ENCODE measurements around the gene RNASE8. TPM values are rescaled to one million over a fixed set of nuclear protein-coding genes. Genes with fewer than 3 reads are reported as not detected.

Gene RNASE8
- total and polyA plus RNA-seq, 3 experiments from 2014 or later: not detected

GRCh38 chr14:21018286-21018685 is 39.3 kb upstream of the RNASE8 start:
- CTCF ChIA-PET: interaction anchor here (1.0 to 12.0 kb wide), 6 partner anchors 15 to 87 kb away, joined by 3 to 201 read pairs (median 69); partner anchors contain the start of genes RNASE7, TMEM253 and ZNF219
- peaks cover 0 to 41% (median 8%) of the 10 kb centered on the region in 3 donors for H3K36me3 Mint-ChIP-seq
- no peak overlapping the region for H3K4me3 Mint-ChIP-seq
- H3K27me3 ChIP-seq (ENCODE audit: insufficient read depth, low read length, poor library complexity, severe bottlenecking): no peaks in the 10 kb centered on the region
- peaks cover 7 to 11% (median 10%) of the 10 kb centered on the region in 3 donors for H3K4me1 Mint-ChIP-seq
- peaks cover 0 to 16% of the 10 kb centered on the region in 2 donors for H3K27me3 Mint-ChIP-seq
- no peak for DNase-seq
- no peaks in the 10 kb centered on the region for H3K9me3 ChIP-seq (ENCODE audit: low read length)
- H3K9me3 Mint-ChIP-seq: no peaks in the 10 kb centered on the region
- H3K4me3 ChIP-seq (ENCODE audit: low read length): no peak overlapping the region
- no peak overlapping the region for H3K27ac ChIP-seq (ENCODE audit: low read depth, low read length)
- H3K4me1 ChIP-seq (ENCODE audit: insufficient read depth, low read length): no peaks in the 10 kb centered on the region
- POLR2A ChIA-PET: no interaction called here
- no peaks in the 10 kb centered on the region for H3K36me3 ChIP-seq (ENCODE audit: insufficient read depth, low read length)
- no peak overlapping the region for H3K27ac Mint-ChIP-seq

DNA sequence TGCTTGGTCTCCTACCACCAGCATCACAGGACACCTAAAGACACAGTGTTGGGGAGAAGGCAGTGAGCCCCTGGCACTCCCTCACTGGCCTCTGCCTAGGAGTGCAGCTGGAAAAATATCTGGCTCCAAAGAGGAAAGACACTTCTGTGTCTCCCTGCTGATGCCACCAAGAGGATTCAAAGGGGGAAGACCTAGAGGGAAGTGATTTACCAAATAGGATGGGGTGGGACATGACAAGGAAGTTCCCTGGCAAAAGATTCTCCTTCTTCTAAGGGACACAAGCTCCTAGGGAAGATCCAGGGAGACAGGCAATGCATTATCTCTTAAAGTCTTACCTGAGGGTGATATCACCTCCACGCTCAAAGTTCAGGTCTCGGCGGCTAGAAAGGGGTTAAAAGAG is 38.8 kb upstream of the RNASE8 start:
- Histone ChIP-seq H3K36me3 (ENCODE audit: insufficient read depth, low read length) (no peaks in the 10 kb centered on the region), H3K4me1 (ENCODE audit: insufficient read depth, low read length) (peaks cover 4% of the 10 kb centered on the region), H3K4me3 (ENCODE audit: low read length) (no peak overlapping the region), H3K27me3 (ENCODE audit: insufficient read depth, low read length, poor library complexity, severe bottlenecking) (no peaks in the 10 kb centered on the region), H3K9me3 (ENCODE audit: low read length) (no peaks in the 10 kb centered on the region), H3K27ac (ENCODE audit: low read depth, low read length) (no peak overlapping the region)
- Mint-ChIP-seq H3K27me3 (peaks cover 0 to 15% of the 10 kb centered on the region in 2 donors), H3K4me1 (peaks cover 12 to 16% (median 12%) of the 10 kb centered on the region in 3 donors), H3K27ac (no peak overlapping the region), H3K36me3 (peaks cover 0 to 41% (median 8%) of the 10 kb centered on the region in 3 donors), H3K4me3 (no peak overlapping the region), H3K9me3 (no peaks in the 10 kb centered on the region)
- ChIA-PET CTCF (interaction anchor here (1.3 to 12.0 kb wide), 6 partner anchors 15 to 86 kb away, joined by 4 to 201 read pairs (median 69); partner anchors contain the start of genes RNASE7, TMEM253 and ZNF219), POLR2A (no interaction called here)
- no peak for DNase-seq

DNA sequence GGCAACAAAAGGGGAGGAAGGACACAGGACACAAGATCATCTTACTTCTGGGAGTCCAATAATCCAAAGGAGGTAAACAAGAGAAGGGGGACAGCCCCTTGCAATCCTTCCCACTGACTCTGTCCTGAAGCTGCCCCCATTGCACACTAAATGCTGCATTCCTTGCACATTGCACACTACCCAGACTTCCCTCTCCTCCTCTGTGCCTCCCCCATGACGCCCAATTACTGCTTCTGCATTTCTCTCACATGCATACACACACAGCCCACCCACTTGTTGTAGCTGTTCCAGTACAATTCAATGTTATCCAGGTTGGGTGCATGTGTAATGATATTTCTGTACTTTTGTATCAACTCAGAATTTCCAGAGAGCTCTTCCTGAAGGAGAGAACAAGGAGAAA is 38.3 kb upstream of the RNASE8 start:
- H3K9me3 ChIP-seq (ENCODE audit: low read length): no peaks in the 10 kb centered on the region
- Mint-ChIP-seq H3K4me3 (peak overlapping the region in 1 of 7 donors; percentile 15), H3K27me3 (peaks cover 0 to 15% of the 10 kb centered on the region in 2 donors), H3K36me3 (peaks cover 0 to 42% (median 8%) of the 10 kb centered on the region in 3 donors), H3K4me1 (peaks cover 17 to 22% (median 18%) of the 10 kb centered on the region in 3 donors), H3K27ac (no peak overlapping the region), H3K9me3 (no peaks in the 10 kb centered on the region)
- no peaks in the 10 kb centered on the region for H3K27me3 ChIP-seq (ENCODE audit: insufficient read depth, low read length, poor library complexity, severe bottlenecking)
- H3K36me3 ChIP-seq (ENCODE audit: insufficient read depth, low read length): no peaks in the 10 kb centered on the region
- no peak overlapping the region for H3K4me3 ChIP-seq (ENCODE audit: low read length)
- no peak for DNase-seq
- peaks cover 10% of the 10 kb centered on the region for H3K4me1 ChIP-seq (ENCODE audit: insufficient read depth, low read length)
- H3K27ac ChIP-seq (ENCODE audit: low read depth, low read length): no peak overlapping the region
- ChIA-PET POLR2A (no interaction called here), CTCF (interaction anchor here (1.1 to 12.0 kb wide), 6 partner anchors 13 to 86 kb away, joined by 4 to 201 read pairs (median 69); partner anchors contain the start of genes RNASE7, TMEM253 and ZNF219)

GRCh38 chr14:21020977-21021545 is 36.6 kb upstream of the RNASE8 start:
- H3K9me3 ChIP-seq (ENCODE audit: low read length): no peaks in the 10 kb centered on the region
- H3K9me3 Mint-ChIP-seq: no peaks in the 10 kb centered on the region
- peak overlapping the region in 1 of 7 donors; percentile 19 for H3K4me3 Mint-ChIP-seq
- H3K4me1 Mint-ChIP-seq: peaks cover 20 to 24% (median 23%) of the 10 kb centered on the region in 3 donors
- POLR2A ChIA-PET: no interaction called here
- H3K36me3 Mint-ChIP-seq: peaks cover 0 to 45% (median 8%) of the 10 kb centered on the region in 3 donors
- peaks cover 0 to 15% of the 10 kb centered on the region in 2 donors for H3K27me3 Mint-ChIP-seq
- no peak overlapping the region for H3K27ac ChIP-seq (ENCODE audit: low read depth, low read length)
- CTCF ChIA-PET: interaction anchor here (1.3 to 12.0 kb wide), 3 partner anchors 20 to 84 kb away, joined by 11 to 201 read pairs (median 152); partner anchors contain the start of genes TMEM253 and ZNF219
- H3K27me3 ChIP-seq (ENCODE audit: insufficient read depth, low read length, poor library complexity, severe bottlenecking): no peaks in the 10 kb centered on the region
- H3K4me1 ChIP-seq (ENCODE audit: insufficient read depth, low read length): peaks cover 13% of the 10 kb centered on the region
- H3K36me3 ChIP-seq (ENCODE audit: insufficient read depth, low read length): no peaks in the 10 kb centered on the region
- H3K4me3 ChIP-seq (ENCODE audit: low read length): no peak overlapping the region
- H3K27ac Mint-ChIP-seq: peak overlapping the region in 1 of 8 donors; percentile 17
- DNase-seq: no peak

DNA sequence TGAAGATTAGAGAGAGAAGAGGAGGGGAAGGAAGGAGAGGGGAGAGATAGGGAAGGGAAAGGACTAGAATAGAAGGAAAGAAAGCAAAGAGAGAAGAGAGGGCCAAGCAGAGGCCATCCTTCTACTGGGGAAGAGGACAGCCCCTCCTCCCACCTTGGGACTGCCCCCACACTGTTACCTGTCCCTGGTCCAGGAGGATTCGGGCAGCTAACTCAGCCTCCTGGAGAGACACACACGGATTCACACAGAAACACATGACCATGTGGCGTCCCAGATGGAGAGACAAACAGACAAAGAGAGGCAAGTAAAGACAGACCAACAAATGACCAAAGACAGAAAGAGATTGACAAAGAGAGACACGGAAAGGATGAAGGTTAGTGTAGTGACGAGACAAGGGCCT is 34.9 kb upstream of the RNASE8 start:
- no peak overlapping the region for H3K4me3 ChIP-seq (ENCODE audit: low read length)
- no peaks in the 10 kb centered on the region for H3K9me3 Mint-ChIP-seq
- ChIA-PET POLR2A (no interaction called here), CTCF (interaction anchor here (0.9 to 2.7 kb wide), 3 partner anchors 8 to 70 kb away, joined by 3 to 17 read pairs (median 12); no protein-coding TSS in a partner anchor)
- no peaks in the 10 kb centered on the region for H3K9me3 ChIP-seq (ENCODE audit: low read length)
- peaks cover 0 to 38% (median 6%) of the 10 kb centered on the region in 3 donors for H3K36me3 Mint-ChIP-seq
- no peak overlapping the region for H3K27ac ChIP-seq (ENCODE audit: low read depth, low read length)
- no peaks in the 10 kb centered on the region for H3K27me3 ChIP-seq (ENCODE audit: insufficient read depth, low read length, poor library complexity, severe bottlenecking)
- peaks cover 0 to 14% of the 10 kb centered on the region in 2 donors for H3K27me3 Mint-ChIP-seq
- peak overlapping the region; percentile 3 to 85 (median 57) for H3K4me3 Mint-ChIP-seq
- H3K36me3 ChIP-seq (ENCODE audit: insufficient read depth, low read length): no peaks in the 10 kb centered on the region
- H3K4me1 ChIP-seq (ENCODE audit: insufficient read depth, low read length): peaks cover 13% of the 10 kb centered on the region
- H3K4me1 Mint-ChIP-seq: peaks cover 20 to 24% (median 23%) of the 10 kb centered on the region in 3 donors
- DNase-seq: no peak
- peak overlapping the region in 2 of 8 donors; percentile 12 to 76 for H3K27ac Mint-ChIP-seq

- no peak for DNase-seq
- Histone ChIP-seq H3K27me3 (ENCODE audit: insufficient read depth, low read length, poor library complexity, severe bottlenecking) (no peaks in the 10 kb centered on the region), H3K4me3 (ENCODE audit: low read length) (no peak overlapping the region), H3K9me3 (ENCODE audit: low read length) (no peaks in the 10 kb centered on the region), H3K4me1 (ENCODE audit: insufficient read depth, low read length) (peaks cover 13% of the 10 kb centered on the region), H3K27ac (ENCODE audit: low read depth, low read length) (no peak overlapping the region), H3K36me3 (ENCODE audit: insufficient read depth, low read length) (no peaks in the 10 kb centered on the region)
- H3K27me3 Mint-ChIP-seq: peaks cover 0 to 14% of the 10 kb centered on the region in 2 donors
- ChIA-PET POLR2A (interaction anchor here (0.6 kb wide), 1 partner anchor 32 kb away, joined by 3 read pairs; no protein-coding TSS in a partner anchor), CTCF (interaction anchor here (1.3 to 2.7 kb wide), 3 partner anchors 8 to 48 kb away, joined by 3 to 17 read pairs (median 12); partner anchors contain the start of gene ARHGEF40)
- H3K4me3 Mint-ChIP-seq: peak overlapping the region; percentile 5 to 95 (median 85)
- H3K9me3 Mint-ChIP-seq: no peaks in the 10 kb centered on the region
- peak overlapping the region in 3 of 8 donors; percentile 12 to 31 (median 17) for H3K27ac Mint-ChIP-seq
- peaks cover 20 to 24% (median 23%) of the 10 kb centered on the region in 3 donors for H3K4me1 Mint-ChIP-seq
- peaks cover 0 to 34% (median 6%) of the 10 kb centered on the region in 3 donors for H3K36me3 Mint-ChIP-seq
Measured at GRCh38 chr14:21023174-21023573, 34.4 kb upstream of the RNASE8 start.

DNA sequence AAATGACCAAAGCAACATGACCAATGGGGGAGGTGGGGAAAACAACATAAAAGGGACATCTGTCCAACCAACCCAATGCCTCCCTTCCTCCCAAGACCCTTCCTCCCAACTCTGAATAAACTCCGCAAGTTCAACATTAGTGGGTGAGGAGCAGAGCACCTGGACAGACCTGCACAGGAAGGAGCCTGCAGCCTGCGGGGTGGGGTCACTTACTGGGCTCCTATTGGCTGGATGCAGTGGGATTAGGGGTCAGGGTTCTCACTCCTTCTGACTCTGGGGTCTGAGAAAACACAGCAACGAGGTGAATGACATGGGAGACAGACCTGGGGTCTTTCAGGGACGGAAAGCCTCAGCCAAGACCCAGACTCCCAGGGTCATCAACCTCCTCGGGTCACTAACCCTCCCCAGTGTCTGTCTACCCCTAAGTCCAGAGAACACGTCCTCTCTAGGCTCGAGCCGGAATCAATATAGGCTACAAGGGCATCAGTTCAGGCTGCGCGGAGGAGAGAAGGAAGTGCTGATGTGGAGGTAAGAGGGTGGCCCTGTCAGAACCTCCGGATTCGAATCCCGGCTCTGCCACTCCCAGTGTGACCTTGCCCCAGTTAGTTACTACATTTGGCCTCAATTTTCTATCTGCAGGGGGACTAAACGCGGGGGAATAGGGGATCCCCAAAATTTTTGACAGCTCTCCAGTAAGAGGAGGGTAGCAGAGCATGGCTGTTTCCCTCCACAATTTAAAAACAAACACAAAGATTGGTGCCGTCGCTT is 33.6 kb upstream of the RNASE8 start:
- POLR2A ChIA-PET: interaction anchor here (0.6 to 1.4 kb wide), 3 partner anchors 33 to 80 kb away, joined by 3 to 4 read pairs (median 3); no protein-coding TSS in a partner anchor
- H3K27ac Mint-ChIP-seq: peak overlapping the region in 7 of 8 donors; percentile 5 to 96 (median 85)
- peak in 1 of 5 donors; percentile 17 for DNase-seq

More for the DNA sequence above, 33.6 kb upstream of the RNASE8 start:
- peaks cover 13% of the 10 kb centered on the region for H3K4me1 ChIP-seq (ENCODE audit: insufficient read depth, low read length)
- H3K9me3 ChIP-seq (ENCODE audit: low read length): no peaks in the 10 kb centered on the region
- Mint-ChIP-seq H3K36me3 (peaks cover 0 to 26% (median 6%) of the 10 kb centered on the region in 3 donors), H3K9me3 (no peaks in the 10 kb centered on the region), H3K4me3 (peak overlapping the region; percentile 70 to 95 (median 87)), H3K4me1 (peaks cover 20 to 24% (median 23%) of the 10 kb centered on the region in 3 donors), H3K27me3 (peaks cover 0 to 14% of the 10 kb centered on the region in 2 donors)
- H3K4me3 ChIP-seq (ENCODE audit: low read length): peak overlapping the region; percentile 71
- H3K27ac ChIP-seq (ENCODE audit: low read depth, low read length): peak overlapping the region; percentile 67
- H3K36me3 ChIP-seq (ENCODE audit: insufficient read depth, low read length): no peaks in the 10 kb centered on the region
- CTCF ChIA-PET: interaction anchor here (0.6 to 2.7 kb wide), 4 partner anchors 9 to 79 kb away, joined by 3 to 17 read pairs (median 8); partner anchors contain the start of gene ARHGEF40
- H3K27me3 ChIP-seq (ENCODE audit: insufficient read depth, low read length, poor library complexity, severe bottlenecking): no peaks in the 10 kb centered on the region

Measured in CD8-positive, alpha-beta memory T cell (primary cell).